NB4 (cell line): ENCODE data around the gene FGF11.

ENCODE experiments used
- DNase-seq: peaks from one replicate; pipeline ENCODE4 v3.0.0; 2010; ENCODE audit warnings: low read depth
- H3K4me3 ChIP-seq: one replicate; pipeline ENCODE4 v1.5.1; 2011; ENCODE audit warnings: mild to moderate bottlenecking, low read depth, low read length, moderate library complexity
- CTCF ChIP-seq: IDR thresholded peaks from one replicate; pipeline ENCODE4 v1.5.1; 2012; ENCODE audit warnings: low read depth, low read length
- MAX ChIP-seq: IDR thresholded peaks from 2 replicates; pipeline ENCODE4 v1.6.1; 2011; ENCODE audit warnings: low read depth, low read length
- MYC ChIP-seq: IDR thresholded peaks from 2 replicates; pipeline ENCODE4 v1.6.1; 2011; ENCODE audit warnings: low read depth, low read length
- POLR2A ChIP-seq: IDR thresholded peaks from 2 replicates; pipeline ENCODE4 v1.6.1; 2011; ENCODE audit warnings: mild to moderate bottlenecking; ENCODE audit not compliant: insufficient read length; ENCODE audit errors: extremely low read depth

The FGF11 gene

GRCh38 chr17:7394452-7395191, 44.7 kb upstream of the FGF11 start, which contains the start of gene PLSCR3:
Gene PLSCR3 (minus strand): TSS chr17:7394525. CDS start chr17:7394110, 415 bp downstream.
- TF ChIP-seq MYC (peak; percentile 76; the same call in 1 of the 2 replicates), MAX (peak; percentile 43), POLR2A (peak; percentile 87), CTCF (peak; percentile 17)
- DNase-seq = peak; percentile 83
- H3K4me3 ChIP-seq = peak within 1 kb of the TSS; percentile 50

- no peak overlapping the region for H3K4me3 ChIP-seq
- DNase-seq = no peak
- TF ChIP-seq POLR2A = no peak
- no peak for TF ChIP-seq CTCF
- no peak for TF ChIP-seq MYC
- no peak for TF ChIP-seq MAX
Observed at GRCh38 chr17:7396147-7396546, 43.2 kb upstream of the FGF11 start.

- TF ChIP-seq POLR2A = no peak
- TF ChIP-seq MYC = no peak
- TF ChIP-seq CTCF = no peak
- no peak for TF ChIP-seq MAX
- no peak for DNase-seq
- no peak overlapping the region for H3K4me3 ChIP-seq
Observed at GRCh38 chr17:7398612-7399011, 40.7 kb upstream of the FGF11 start.

- peak; percentile 69 for DNase-seq
- H3K4me3 ChIP-seq = peak overlapping the region; percentile 68
- TF ChIP-seq MYC = no peak
- no peak for TF ChIP-seq MAX
- no peak for TF ChIP-seq POLR2A
- no peak for TF ChIP-seq CTCF
Observed at GRCh38 chr17:7403043-7403726, 36.1 kb upstream of the FGF11 start.

- TF ChIP-seq MAX = no peak
- TF ChIP-seq POLR2A = no peak
- TF ChIP-seq CTCF = no peak
- no peak for TF ChIP-seq MYC
- H3K4me3 ChIP-seq = peak overlapping the region; percentile 68
- DNase-seq = no peak
Observed at GRCh38 chr17:7403727-7403976, 35.7 kb upstream of the FGF11 start.
